OCI-LY3 (cell line): ENCODE results near the gene CDK5R1.

ENCODE experiments used
- H2AFZ ChIP-seq: fragments of 200-600, 300-600 bp; shearing (Covaris generic); 2 replicates; pipeline ENCODE4 v1.6.0; 2014; ENCODE audit warnings: antibody characterized with exemption, low read depth, low read length
- H3K27ac ChIP-seq: fragments of 200-600, 300-600 bp; sonication (generic); 2 replicates; pipeline ENCODE4 v1.5.1; 2014; ENCODE audit warnings: mild to moderate bottlenecking, low read length, moderate library complexity, mixed read lengths
- H3K27me3 ChIP-seq: fragments of 200-600, 300-600 bp; sonication (generic); 2 replicates; pipeline ENCODE4 v1.6.1; 2014; ENCODE audit warnings: low read depth, low read length, mixed read lengths
- H3K36me3 ChIP-seq: fragments of 200-600, 300-600 bp; sonication (generic); replicated peaks from 2 replicates; pipeline ENCODE3; 2014; ENCODE audit warnings: low read depth, low read length, mixed read lengths
- H3K4me1 ChIP-seq: fragments of 300-600, 200-600 bp; sonication (generic); 2 replicates; pipeline ENCODE4 v1.6.1; 2014; ENCODE audit warnings: low read length, mixed read lengths
- H3K4me2 ChIP-seq: fragments of 200-600, 300-600 bp; sonication (generic); 2 replicates; pipeline ENCODE4 v1.6.1; 2014; ENCODE audit warnings: low read length, mixed read lengths
- H3K4me3 ChIP-seq: fragments of 300-600, 200-600 bp; sonication (generic); 2 replicates; pipeline ENCODE4 v1.5.1; 2014; ENCODE audit warnings: antibody characterized with exemption, mild to moderate bottlenecking, low read length, moderate library complexity
- H3K79me2 ChIP-seq: fragments of 300-600, 200-600 bp; shearing (Covaris generic); 2 replicates; pipeline ENCODE4 v1.6.1; 2014; ENCODE audit warnings: mild to moderate bottlenecking, low read length, mixed read lengths
- H3K9ac ChIP-seq: fragments of 300-600, 200-600 bp; shearing (Covaris generic); 2 replicates; pipeline ENCODE4 v1.6.0; 2014; ENCODE audit warnings: mild to moderate bottlenecking, low read length, moderate library complexity
- H3K9me3 ChIP-seq: fragments of 200-600, 300-600 bp; shearing (Covaris generic); 2 replicates; pipeline ENCODE4 v1.6.1; 2014; ENCODE audit warnings: low read length, mixed read lengths; ENCODE audit not compliant: insufficient read depth
- H4K20me1 ChIP-seq: fragments of 200-600, 300-600 bp; sonication (generic); 2 replicates; pipeline ENCODE4 v1.6.1; 2016; ENCODE audit warnings: low read length, mixed read lengths; ENCODE audit not compliant: insufficient read depth
- CTCF ChIP-seq: fragments of 200-600, 300-600 bp; sonication (generic); IDR thresholded peaks from 2 replicates; pipeline ENCODE4 v1.5.1; 2014; ENCODE audit warnings: antibody characterized with exemption, low read length, low read depth
- EZH2phosphoT487 ChIP-seq: fragments of 200-600 bp; shearing (Covaris generic); IDR thresholded peaks from 2 replicates; pipeline ENCODE4 v1.6.1; 2018; ENCODE audit warnings: antibody characterized with exemption, mixed run types, low read depth

Gene CDK5R1

GRCh38 chr17:32444301-32445073 is 42.3 kb upstream of the CDK5R1 start, which contains the start of gene PSMD11:
Gene PSMD11, plus strand, starts transcription at chr17:32444510. Its CDS starts 14 bp downstream, at chr17:32444524.
- Histone ChIP-seq H4K20me1 (peaks cover 12% of the 10 kb centered on the region), H3K4me3 (peak within 1 kb of the TSS; percentile 93), H2AFZ (peak within 1 kb of the TSS; percentile 83), H3K27ac (peak within 1 kb of the TSS; percentile 48), H3K4me1 (peaks cover 13% of the 10 kb centered on the region), H3K27me3 (peaks cover 14% of the 10 kb centered on the region), H3K9ac (peak within 1 kb of the TSS; percentile 86), H3K9me3 (no peaks in the 10 kb centered on the region), H3K36me3 (peaks cover 17% of the 10 kb centered on the region), H3K79me2 (peaks cover 51% of the 10 kb centered on the region), H3K4me2 (peak within 1 kb of the TSS; percentile 95)
- TF ChIP-seq EZH2phosphoT487 (no peak), CTCF (no peak)

GRCh38 chr17:32445074-32445415 is 41.7 kb upstream of the CDK5R1 start:
- H3K27ac ChIP-seq: peak overlapping the region; percentile 48
- peaks cover 57% of the 10 kb centered on the region for H3K79me2 ChIP-seq
- H3K36me3 ChIP-seq: peaks cover 21% of the 10 kb centered on the region
- H3K9me3 ChIP-seq: no peaks in the 10 kb centered on the region
- peaks cover 12% of the 10 kb centered on the region for H4K20me1 ChIP-seq
- H3K9ac ChIP-seq: peak overlapping the region; percentile 86
- H2AFZ ChIP-seq: no peak overlapping the region
- peak overlapping the region; percentile 93 for H3K4me3 ChIP-seq
- peaks cover 13% of the 10 kb centered on the region for H3K4me1 ChIP-seq
- H3K27me3 ChIP-seq: peaks cover 14% of the 10 kb centered on the region
- no peak for TF ChIP-seq CTCF
- TF ChIP-seq EZH2phosphoT487: no peak
- H3K4me2 ChIP-seq: peak overlapping the region; percentile 95

GRCh38 chr17:32445497-32445896 is 41.3 kb upstream of the CDK5R1 start:
- Histone ChIP-seq H3K27ac (no peak overlapping the region), H3K4me1 (peaks cover 13% of the 10 kb centered on the region), H3K9me3 (no peaks in the 10 kb centered on the region), H3K9ac (peak overlapping the region; percentile 86), H3K4me2 (peak overlapping the region; percentile 95), H2AFZ (no peak overlapping the region), H4K20me1 (peaks cover 12% of the 10 kb centered on the region), H3K79me2 (peaks cover 61% of the 10 kb centered on the region), H3K27me3 (peaks cover 14% of the 10 kb centered on the region), H3K4me3 (peak overlapping the region; percentile 93), H3K36me3 (peaks cover 23% of the 10 kb centered on the region)
- no peak for TF ChIP-seq CTCF
- TF ChIP-seq EZH2phosphoT487: no peak

- Histone ChIP-seq H3K4me2 (peak overlapping the region; percentile 95), H2AFZ (no peak overlapping the region), H3K27ac (no peak overlapping the region), H3K4me3 (peak overlapping the region; percentile 93), H3K4me1 (peaks cover 13% of the 10 kb centered on the region), H4K20me1 (peaks cover 12% of the 10 kb centered on the region), H3K79me2 (peaks cover 65% of the 10 kb centered on the region), H3K9ac (peak overlapping the region; percentile 86; the same call in 1 of the 2 replicates), H3K36me3 (peaks cover 28% of the 10 kb centered on the region), H3K27me3 (peaks cover 14% of the 10 kb centered on the region), H3K9me3 (no peaks in the 10 kb centered on the region)
- TF ChIP-seq EZH2phosphoT487: no peak
- no peak for TF ChIP-seq CTCF
Observed at GRCh38 chr17:32445971-32446370, 40.8 kb upstream of the CDK5R1 start.
